Hepatic stellate cell (primary cell): ENCODE data around the gene MUCL3.
"Not testable (repeated sequence)": the region's sequence is repeated elsewhere in the genome, so short reads cannot be mapped to it uniquely, and the experiment has no call there.

ENCODE experiments used
- DNase-seq: peaks from one replicate; pipeline ENCODE4 v3.0.0; 2011; ENCODE audit warnings: low spot score

MUCL3 gene

DNA sequence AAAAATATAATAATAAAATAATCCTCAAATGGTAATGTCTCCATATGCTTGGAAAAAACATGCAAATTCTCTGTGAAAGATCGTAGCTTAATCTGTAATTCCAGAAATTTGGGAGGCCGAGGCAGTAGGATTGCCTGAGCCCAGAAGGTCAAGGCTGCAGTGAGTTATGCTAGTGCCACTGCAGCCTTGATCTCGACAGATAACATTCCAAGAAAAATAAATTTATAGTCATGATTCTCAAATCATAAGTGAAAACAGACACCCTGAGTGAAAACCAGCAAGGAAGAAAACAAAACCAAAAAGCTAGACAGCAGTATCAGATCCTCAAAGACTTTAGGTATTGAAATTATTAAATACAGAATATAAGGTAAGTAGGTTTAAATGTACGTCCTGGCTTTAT lies 38.9 kb downstream of the MUCL3 start:
- no peak for DNase-seq

DNA sequence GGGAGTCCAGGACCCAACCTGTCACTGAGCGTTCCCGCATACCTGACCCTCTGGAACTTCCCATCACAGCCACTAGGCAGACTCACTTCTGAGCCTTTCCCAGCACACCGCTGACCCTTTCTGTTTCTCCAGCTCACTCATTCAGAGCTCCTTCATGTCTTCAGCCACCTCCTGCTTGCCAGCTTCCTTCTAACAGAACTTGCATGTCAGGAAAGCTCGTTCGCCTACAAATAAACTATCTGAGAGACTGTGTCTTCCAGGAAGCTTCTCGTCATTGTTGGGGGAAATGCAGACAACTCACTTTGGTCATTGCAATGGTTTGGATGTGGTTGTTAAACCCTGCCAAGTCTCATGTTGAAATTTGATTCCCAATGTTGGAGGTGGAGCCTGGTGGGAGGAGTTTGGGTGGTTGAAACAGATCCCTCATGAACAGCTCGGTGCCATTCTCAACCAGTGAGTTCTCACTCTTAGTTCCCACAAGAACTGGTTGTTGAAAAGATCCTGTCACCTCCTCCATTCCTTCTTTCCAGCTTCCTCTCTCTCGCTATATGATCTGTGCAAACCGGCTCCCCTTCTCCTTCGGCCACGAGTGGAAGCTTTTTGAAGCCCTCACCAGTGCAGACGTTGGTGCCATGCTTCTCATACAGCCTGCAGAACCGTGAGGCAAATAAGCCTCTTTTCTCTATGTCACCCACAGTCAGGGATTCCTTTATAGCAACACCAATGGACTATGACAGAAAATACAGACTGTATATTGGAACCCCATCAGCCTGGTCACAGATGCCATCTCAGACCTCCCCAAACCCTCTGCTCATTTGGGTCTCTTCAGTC lies 41.4 kb downstream of the MUCL3 start:
- peak; percentile 44 for DNase-seq

DNA sequence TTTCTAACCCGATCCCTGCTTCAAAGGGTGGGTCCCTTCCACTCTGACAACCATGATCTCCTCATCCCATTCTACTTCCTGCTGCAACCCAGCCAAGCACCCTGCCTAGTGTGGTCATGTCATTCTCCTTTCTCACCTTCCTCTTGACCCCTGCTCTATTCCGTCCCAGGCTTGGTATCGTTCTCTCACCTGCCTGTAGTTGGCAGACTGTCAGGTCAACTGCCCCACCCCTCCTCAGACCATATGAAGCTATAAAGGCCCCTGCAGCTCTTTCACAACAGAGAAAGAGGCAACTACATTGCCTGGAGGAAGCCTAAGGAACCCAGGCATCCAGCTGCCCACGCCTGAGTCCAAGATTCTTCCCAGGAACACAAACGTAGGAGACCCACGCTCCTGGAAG lies 42.7 kb downstream of the MUCL3 start, which contains the start of gene MUC21:
Gene MUC21, plus strand, starts transcription at position 280 of the 400 bp plus-strand sequence. CDS start 241 bp downstream, outside the sequence.
- no peak for DNase-seq

DNA sequence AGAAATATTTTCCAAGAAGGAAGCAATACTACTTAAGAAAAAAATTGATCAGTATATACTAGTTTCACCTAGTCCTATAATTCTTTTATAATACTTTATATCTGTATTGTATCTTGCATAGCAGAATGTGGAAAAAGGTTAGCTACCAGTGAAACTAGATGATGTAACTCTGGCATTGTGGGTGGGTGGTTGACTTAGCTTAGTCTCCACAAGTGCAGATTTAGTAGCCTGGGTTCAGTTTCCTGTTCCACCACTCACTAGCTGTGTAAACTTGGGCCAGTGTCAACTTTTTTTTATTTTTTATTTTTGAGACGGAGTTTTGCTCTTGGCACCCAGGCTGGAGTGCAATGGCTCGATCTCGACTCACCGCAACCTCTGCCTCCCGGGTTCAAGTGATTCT lies 44.7 kb downstream of the MUCL3 start:
- no peak for DNase-seq

DNA sequence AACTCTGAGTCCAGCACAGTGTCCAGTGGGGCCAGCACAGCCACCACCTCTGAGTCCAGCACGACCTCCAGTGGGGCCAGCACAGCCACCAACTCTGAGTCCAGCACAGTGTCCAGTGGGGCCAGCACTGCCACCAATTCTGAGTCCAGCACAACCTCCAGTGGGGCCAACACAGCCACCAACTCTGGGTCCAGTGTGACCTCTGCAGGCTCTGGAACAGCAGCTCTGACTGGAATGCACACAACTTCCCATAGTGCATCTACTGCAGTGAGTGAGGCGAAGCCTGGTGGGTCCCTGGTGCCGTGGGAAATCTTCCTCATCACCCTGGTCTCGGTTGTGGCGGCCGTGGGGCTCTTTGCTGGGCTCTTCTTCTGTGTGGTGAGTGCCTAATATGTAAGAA lies 46.5 kb downstream of the MUCL3 start:
- no peak for DNase-seq

DNA sequence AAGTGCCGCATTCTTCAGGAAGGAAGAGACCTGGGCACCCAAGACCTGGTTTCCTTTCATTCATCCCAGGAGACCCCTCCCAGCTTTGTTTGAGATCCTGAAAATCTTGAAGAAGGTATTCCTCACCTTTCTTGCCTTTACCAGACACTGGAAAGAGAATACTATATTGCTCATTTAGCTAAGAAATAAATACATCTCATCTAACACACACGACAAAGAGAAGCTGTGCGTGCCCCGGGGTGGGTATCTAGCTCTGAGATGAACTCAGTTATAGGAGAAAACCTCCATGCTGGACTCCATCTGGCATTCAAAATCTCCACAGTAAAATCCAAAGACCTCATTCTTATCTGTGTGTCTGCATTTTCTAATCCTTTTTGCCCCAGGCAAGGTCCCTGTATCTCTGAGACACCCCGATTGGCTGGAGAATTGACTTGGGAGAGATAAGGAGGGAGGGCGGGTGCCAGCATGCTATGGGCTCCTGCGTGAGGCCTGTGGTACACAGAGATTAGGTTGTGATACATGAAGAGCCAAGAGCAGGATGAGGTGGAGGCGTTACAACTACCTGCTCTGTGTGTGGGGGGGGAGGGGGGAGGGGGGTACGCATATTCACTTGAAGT lies 47.5 kb downstream of the MUCL3 start:
- no peak for DNase-seq

DNA sequence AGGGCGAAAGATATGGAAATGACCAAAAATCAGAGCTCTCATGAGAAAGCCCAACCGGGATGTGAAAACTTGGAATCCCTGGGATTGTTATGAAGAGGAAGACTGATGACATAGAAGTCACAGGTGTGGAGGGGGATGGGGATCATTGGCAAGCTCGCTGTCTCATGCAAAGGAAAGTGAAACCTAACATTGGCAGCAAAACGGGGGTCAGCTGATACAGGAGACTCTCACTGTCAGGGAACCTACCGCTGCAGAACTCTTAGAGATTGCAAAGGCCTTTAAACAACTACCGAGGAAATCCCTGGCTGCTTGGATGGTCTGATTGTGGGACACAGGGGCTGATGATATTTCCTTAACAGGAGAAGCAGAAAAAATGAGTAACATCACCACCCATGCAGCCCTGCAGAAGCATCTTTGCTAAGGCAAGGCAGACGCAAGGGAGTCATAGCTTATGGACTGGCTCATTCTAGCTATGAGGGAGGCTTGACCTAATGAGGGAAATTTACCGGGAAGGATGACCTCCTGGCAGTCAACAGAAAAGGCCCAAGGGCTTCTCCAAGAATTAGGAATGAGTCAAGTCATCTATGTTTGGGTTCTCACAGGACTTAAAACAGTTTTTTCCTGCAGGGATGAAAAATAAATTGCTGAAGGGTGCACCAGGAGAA lies 49.8 kb downstream of the MUCL3 start:
- peak; percentile 32 for DNase-seq

DNA sequence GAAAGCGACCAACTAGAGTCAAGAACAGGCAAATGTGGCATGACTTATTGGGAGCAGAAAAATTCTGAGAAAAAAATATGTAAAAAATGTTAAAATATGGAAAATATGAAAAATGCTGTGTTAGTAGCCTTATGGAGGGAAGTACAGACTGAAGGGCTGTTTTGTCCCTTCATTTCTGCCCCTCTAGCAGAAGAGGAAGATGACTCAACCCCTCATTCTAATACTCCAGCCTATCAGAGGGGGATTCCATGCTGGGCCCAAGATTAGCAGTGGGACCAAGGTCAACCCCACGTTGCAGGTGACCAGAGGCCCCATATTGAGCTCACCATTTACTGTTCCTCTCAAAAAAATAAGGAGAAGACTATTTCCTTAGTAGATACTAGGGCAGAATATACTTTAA lies 51.1 kb downstream of the MUCL3 start:
- DNase-seq, result no peak

DNA sequence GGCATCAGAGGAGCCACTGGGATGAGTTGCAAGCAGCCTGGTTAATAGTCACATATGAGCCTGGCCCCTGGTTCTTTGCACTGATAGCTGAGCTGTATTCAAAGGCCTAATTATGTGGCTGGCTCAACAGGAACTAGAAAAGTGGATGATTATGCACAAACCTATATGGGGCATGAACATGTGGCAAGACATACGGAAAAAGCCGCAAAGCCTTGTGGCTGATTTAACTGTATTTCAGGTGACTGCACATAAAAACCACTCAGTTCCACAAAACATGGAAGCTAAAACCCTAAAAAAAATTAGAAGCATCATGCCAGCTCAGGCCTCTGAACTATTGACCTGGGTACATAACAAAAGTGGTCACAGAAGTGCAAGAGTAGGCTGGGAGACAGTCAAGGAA lies 56.5 kb downstream of the MUCL3 start:
- no peak for DNase-seq

DNA sequence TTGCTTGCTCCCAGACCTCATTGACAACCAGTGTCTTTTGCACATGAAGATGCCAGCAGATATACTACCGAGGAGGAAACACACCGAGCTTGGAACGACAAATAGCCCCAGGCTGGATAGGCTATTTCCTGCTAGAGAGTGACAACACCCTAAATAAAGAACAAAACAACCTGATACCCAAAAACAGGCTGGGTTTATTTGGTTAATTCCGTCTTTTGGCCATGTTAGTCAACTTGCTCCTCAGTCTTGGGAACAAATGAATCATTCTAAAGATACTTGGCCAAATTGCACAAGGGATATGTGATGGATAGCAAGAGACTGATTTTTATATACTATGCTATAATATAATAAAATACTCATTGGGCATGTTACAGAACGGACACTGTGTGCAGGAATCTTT lies 58.0 kb downstream of the MUCL3 start:
- DNase-seq, result no peak

DNA sequence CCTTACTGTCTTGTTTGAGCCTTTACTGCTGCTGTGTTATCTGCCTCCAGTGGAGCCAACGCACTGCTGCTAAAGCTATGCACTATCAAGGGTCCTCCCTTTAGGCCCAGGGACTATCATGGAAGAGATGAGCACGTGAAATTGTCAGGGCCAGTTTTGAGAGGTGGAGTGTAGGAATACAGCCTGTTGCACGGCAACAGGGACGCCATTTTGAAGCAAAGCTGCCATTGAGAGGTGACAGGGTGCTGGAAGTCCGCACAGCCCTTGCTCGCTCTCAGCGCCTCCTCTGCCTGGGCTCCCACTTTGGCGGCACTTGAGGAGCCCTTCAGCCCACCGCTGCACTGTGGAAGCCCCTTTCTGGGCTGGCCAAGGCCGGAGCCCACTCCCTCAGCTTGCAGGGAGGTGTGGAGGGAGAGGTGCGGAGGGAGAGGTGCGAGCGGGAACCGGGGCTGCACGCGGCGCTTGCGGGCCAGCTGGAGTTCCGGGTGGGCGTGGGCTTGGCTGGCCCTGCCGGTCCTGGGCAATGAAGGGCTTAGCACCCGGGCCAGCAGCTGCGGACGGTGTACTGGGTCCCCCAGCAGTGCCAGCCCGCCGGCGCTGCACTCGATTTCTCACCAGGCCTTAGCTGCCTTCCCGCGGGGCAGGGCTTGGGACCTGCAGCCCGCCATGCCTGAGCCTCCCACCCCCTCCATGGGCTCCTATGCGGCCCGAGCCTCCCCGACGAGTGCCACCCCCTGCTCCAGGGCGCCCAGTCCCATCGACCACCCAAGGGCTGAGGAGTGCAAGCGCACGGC lies 59.5 kb downstream of the MUCL3 start:
- not testable (repeated sequence) for DNase-seq

DNA sequence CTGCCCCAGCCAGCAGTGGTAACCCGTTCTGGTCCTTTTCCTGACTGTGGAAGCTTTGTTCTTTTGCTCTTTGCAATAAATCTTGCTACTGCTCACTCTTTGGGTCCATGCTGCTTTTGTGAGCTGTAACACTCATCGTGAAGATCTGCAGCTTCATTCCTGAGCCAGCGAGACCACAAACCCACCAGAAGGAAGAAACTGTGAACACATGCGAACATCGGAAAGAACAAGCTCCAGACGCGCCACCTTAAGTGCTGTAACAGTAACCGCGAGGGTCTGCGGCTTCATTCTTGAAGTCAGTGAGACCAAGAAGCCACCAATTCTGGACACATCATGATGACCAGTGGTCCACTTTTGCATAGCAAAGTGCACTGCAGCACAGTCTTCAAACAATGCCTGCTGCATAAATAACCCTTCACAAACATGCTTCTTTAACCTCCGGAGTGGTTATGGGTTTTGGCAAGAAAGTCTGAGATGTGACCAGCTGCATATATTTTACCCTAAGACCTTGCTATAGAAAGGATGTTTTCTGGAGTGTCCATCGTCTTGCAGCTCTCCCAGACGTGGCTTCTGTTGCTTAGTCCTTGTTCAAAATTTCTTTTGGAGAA lies 60.6 kb downstream of the MUCL3 start:
- no peak for DNase-seq

DNA sequence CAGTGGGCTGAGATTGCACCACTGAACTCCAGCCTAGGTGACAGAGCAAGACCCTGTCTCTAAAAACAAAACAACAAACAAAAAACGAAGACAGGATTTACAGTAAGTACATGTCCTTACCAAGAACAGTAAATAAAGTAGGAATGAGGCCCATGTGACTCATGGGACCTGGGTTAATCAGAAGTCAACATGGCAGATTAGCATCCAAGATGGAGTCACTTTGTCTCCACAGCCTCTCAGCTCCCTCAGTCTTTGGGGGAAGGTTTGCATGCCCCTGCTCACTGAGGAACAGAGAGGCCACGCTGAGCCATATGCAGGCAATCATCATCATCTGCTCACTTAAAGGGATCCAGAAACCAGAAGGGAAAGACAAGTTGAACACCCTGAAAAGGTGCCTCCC lies 61.7 kb downstream of the MUCL3 start:
- DNase-seq, result no peak
